IMR-90 (cell line): ENCODE measurements around the gene CDH22. TPM values are rescaled to one million over a fixed set of nuclear protein-coding genes. Genes with fewer than 3 reads are reported as not detected.

Experiments used
- ATAC-seq: fragments of 200-7000 bp; cut with Tn5 transposase; 2 replicates; pipeline ENCODE4 v1.9.1; 2020; ENCODE audit warnings: low read depth, mild to moderate bottlenecking, moderate library complexity
- BruUV-seq: library from RNA; stranded (reverse); fragments of 400-500 nt; replicated peaks from 2 replicates; lab custom pipeline; 2021; lab: Mats Ljungman, UMichigan
- CTCF ChIA-PET: fragments of 300-600 bp; formaldehyde crosslinking; extraction: SDS; loops from one replicate; lab custom pipeline; 2021; ENCODE audit warnings: antibody characterized with exemption; lab: Yijun Ruan, JAX
- POLR2A ChIA-PET: fragments of 300-600 bp; sonication (Branson Sonifier 250); formaldehyde crosslinking; loops from one replicate; lab custom pipeline; 2022; ENCODE audit warnings: antibody characterized with exemption; ENCODE audit not compliant: unreplicated experiment; lab: Charles Lee
- DNase-seq: peaks from one replicate; pipeline ENCODE4 v3.0.0; 2013
- H2AFZ ChIP-seq: replicated peaks from 2 replicates; pipeline ENCODE3; 2013; ENCODE audit warnings: low read length, mild to moderate bottlenecking; ENCODE audit not compliant: poor library complexity
- H2AK5ac ChIP-seq: 2 replicates; pipeline ENCODE4 v1.6.1; 2013; ENCODE audit warnings: low read depth, low read length, inconsistent platforms
- H2AK9ac ChIP-seq: replicated peaks from 2 replicates; pipeline ENCODE3; 2013; ENCODE audit warnings: mild to moderate bottlenecking, low read depth, low read length, moderate library complexity; ENCODE audit not compliant: poor library complexity
- H2BK120ac ChIP-seq: 2 replicates; pipeline ENCODE4 v1.6.1; 2013; ENCODE audit warnings: low read depth, low read length, inconsistent platforms
- H2BK15ac ChIP-seq: 3 replicates; pipeline ENCODE4 v1.6.1; 2013; ENCODE audit warnings: low read depth, low read length, inconsistent platforms
- H2BK20ac ChIP-seq: 2 replicates; pipeline ENCODE4 v1.6.1; 2013; ENCODE audit warnings: low read depth, mild to moderate bottlenecking, inconsistent platforms, low read length, moderate library complexity
- H2BK5ac ChIP-seq: 2 replicates; pipeline ENCODE4 v1.6.1; 2013; ENCODE audit warnings: mild to moderate bottlenecking, low read depth, low read length, inconsistent platforms; ENCODE audit not compliant: poor library complexity, severe bottlenecking
- H3K14ac ChIP-seq: replicated peaks from 2 replicates; pipeline ENCODE4 v1.6.1; 2013; ENCODE audit warnings: low read depth, low read length, inconsistent platforms
- H3K18ac ChIP-seq: 2 replicates; pipeline ENCODE4 v1.6.1; 2013; ENCODE audit warnings: low read depth, low read length, control low read depth
- H3K23ac ChIP-seq: 2 replicates; pipeline ENCODE4 v1.6.1; 2013; ENCODE audit warnings: low read depth, low read length, inconsistent platforms
- H3K27ac ChIP-seq: 2 replicates; pipeline ENCODE4 v1.5.1; 2013; ENCODE audit warnings: mild to moderate bottlenecking, control low read depth, low read length; ENCODE audit not compliant: insufficient read depth
- H3K27me3 ChIP-seq: 2 replicates; pipeline ENCODE4 v1.6.1; 2013; ENCODE audit warnings: low read length; ENCODE audit not compliant: control insufficient read depth, insufficient read depth
- H3K36me3 ChIP-seq: 2 replicates; pipeline ENCODE4 v1.6.1; 2013; ENCODE audit warnings: low read length, mixed read lengths; ENCODE audit not compliant: control insufficient read depth, insufficient read depth
- H3K4ac ChIP-seq: 2 replicates; pipeline ENCODE4 v1.6.1; 2013; ENCODE audit warnings: low read depth, low read length, inconsistent platforms
- H3K4me1 ChIP-seq: 2 replicates; pipeline ENCODE4 v1.6.1; 2013; ENCODE audit warnings: low read length, mixed read lengths; ENCODE audit not compliant: control insufficient read depth, insufficient read depth
- H3K4me2 ChIP-seq: 2 replicates; pipeline ENCODE4 v1.6.1; 2013; ENCODE audit warnings: low read depth, mild to moderate bottlenecking, control low read depth, low read length, moderate library complexity
- H3K4me3 ChIP-seq: 2 replicates; pipeline ENCODE4 v1.5.1; 2013; ENCODE audit warnings: low read depth, mild to moderate bottlenecking, control low read depth, low read length, moderate library complexity; ENCODE audit not compliant: insufficient read depth
- H3K56ac ChIP-seq: 2 replicates; pipeline ENCODE4 v1.6.1; 2013; ENCODE audit warnings: low read length, inconsistent platforms; ENCODE audit not compliant: insufficient read depth; ENCODE audit errors: extremely low read depth
- H3K79me1 ChIP-seq, 2 experiments: 2 replicates each; pipeline ENCODE4 v1.6.1; 2013; ENCODE audit warnings: low read length in 2 of 2, inconsistent platforms in 1 of 2, low read depth in 1 of 2
- H3K9ac ChIP-seq: 2 replicates; pipeline ENCODE4 v1.6.1; 2013; ENCODE audit warnings: low read depth, low read length, control low read depth
- H3K9me1 ChIP-seq: 2 replicates; pipeline ENCODE4 v1.6.1; 2013; ENCODE audit warnings: low read length, inconsistent platforms; ENCODE audit not compliant: insufficient read depth
- H3K9me3 ChIP-seq: 2 replicates; pipeline ENCODE4 v1.6.1; 2013; ENCODE audit warnings: low read length; ENCODE audit not compliant: control insufficient read depth, insufficient read depth
- H4K20me1 ChIP-seq: 2 replicates; pipeline ENCODE4 v1.6.1; 2013; ENCODE audit warnings: low read length, inconsistent platforms; ENCODE audit not compliant: insufficient read depth
- H4K5ac ChIP-seq: 2 replicates; pipeline ENCODE4 v1.6.1; 2013; ENCODE audit warnings: mild to moderate bottlenecking, low read depth, low read length, control low read depth
- H4K8ac ChIP-seq, 2 experiments: 2 replicates each; pipeline ENCODE4 v1.6.1; 2013; ENCODE audit warnings: low read depth in 2 of 2, low read length in 2 of 2, control low read depth in 1 of 2, inconsistent platforms in 1 of 2
- H4K91ac ChIP-seq: 2 replicates; pipeline ENCODE4 v1.6.1; 2013; ENCODE audit warnings: low read depth, low read length, inconsistent platforms; ENCODE audit not compliant: insufficient read depth
- BHLHE40 ChIP-seq: fragments of 150-350 bp; IDR thresholded peaks from 2 replicates; pipeline ENCODE4 v1.6.1; 2016; ENCODE audit warnings: mild to moderate bottlenecking, low read depth, low read length
- CEBPB ChIP-seq: IDR thresholded peaks from 2 replicates; pipeline ENCODE4 v1.6.1; 2012; ENCODE audit warnings: low read depth, low read length, improper control_type of control experiment
- CHD1 ChIP-seq: IDR thresholded peaks from 2 replicates; pipeline ENCODE4 v1.6.1; 2012; ENCODE audit warnings: low read depth, low read length, improper control_type of control experiment
- FOS ChIP-seq: fragments of 150-350 bp; IDR thresholded peaks from 2 replicates; pipeline ENCODE4 v1.6.1; 2016; ENCODE audit warnings: low read depth, low read length
- MAFK ChIP-seq: IDR thresholded peaks from 2 replicates; pipeline ENCODE4 v1.6.1; 2012; ENCODE audit warnings: low read depth, low read length, improper control_type of control experiment
- MXI1 ChIP-seq: IDR thresholded peaks from 2 replicates; pipeline ENCODE4 v1.6.1; 2012; ENCODE audit warnings: low read depth, mild to moderate bottlenecking, low read length, moderate library complexity, borderline replicate concordance
- NFE2L2 ChIP-seq: fragments of 150-350 bp; IDR thresholded peaks from 2 replicates; pipeline ENCODE4 v1.6.1; 2016; ENCODE audit warnings: low read depth, mild to moderate bottlenecking, low read length
- RFX5 ChIP-seq: IDR thresholded peaks from 2 replicates; pipeline ENCODE4 v1.8.0; 2012; ENCODE audit warnings: low read depth, mild to moderate bottlenecking, low read length, moderate library complexity
- SMC3 ChIP-seq: fragments of 150-350 bp; IDR thresholded peaks from 2 replicates; pipeline ENCODE4 v1.6.1; 2016; ENCODE audit warnings: low read depth, mild to moderate bottlenecking, antibody characterized with exemption, low read length, moderate library complexity
- WGBS, 2 experiments: methylation state at CpG; one replicate each; pipeline versions ENCODE4 v1.1.5 to v1.1.7; 2013; ENCODE audit warnings: missing lambda C conversion rate in 2 of 2; ENCODE audit not compliant: insufficient read length in 1 of 2; ENCODE audit errors: extremely low coverage in 2 of 2; 5-methylcytosine and 5-hydroxymethylcytosine counted together
- dilution Hi-C: fragments of 300-500 bp; cut with HindIII; formaldehyde crosslinking; loops from one replicate; pipeline ENCODE4 v1.14.3; 2018; ENCODE audit warnings: low sequenced_read_pairs; ENCODE audit not compliant: unreplicated experiment
- in situ Hi-C: fragments of 300-500 bp; cut with MboI; formaldehyde crosslinking; loops from 3 replicates; pipeline ENCODE4 v1.14.3; 2019; ENCODE audit warnings: low sequenced_read_pairs, inconsistent platforms, mixed read lengths
- intact Hi-C: fragments of 100-400 bp; cut with micrococcal nuclease; formaldehyde crosslinking; loops from 2 replicates; pipeline ENCODE4 v1.10.0; 2022
- polyA plus RNA-seq, 3 experiments: library from polyadenylated mRNA; depleted of rRNA; stranded (reverse); fragments of >200 nt; gene quantifications; 2 replicates each; pipeline ENCODE4 v1.2.3, GENCODE V29; 2012; ENCODE audit warnings: low replicate concordance in 1 of 3
- total RNA-seq: library from RNA; depleted of rRNA; stranded (reverse); fragments of >200 nt; gene quantifications from 2 replicates; pipeline ENCODE4 v1.2.3, GENCODE V29; 2012
- TF ChIP-seq, protein P1 (sequence below): conservative IDR thresholded peaks from 2 replicates; pipeline ENCODE4 v1.5.1; 2012; ENCODE audit warnings: mild to moderate bottlenecking, low read depth, low read length, improper control_type of control experiment
- TF ChIP-seq, protein P2 (sequence below): fragments of 150-350 bp; IDR thresholded peaks from 2 replicates; pipeline ENCODE4 v1.6.1; 2017; ENCODE audit warnings: mild to moderate bottlenecking, antibody characterized with exemption, low read length, low read depth

CDH22 gene
- total and polyA plus RNA-seq, 2 of the 4 experiments (the other 2 are of a cell fraction) = not detected

DNA sequence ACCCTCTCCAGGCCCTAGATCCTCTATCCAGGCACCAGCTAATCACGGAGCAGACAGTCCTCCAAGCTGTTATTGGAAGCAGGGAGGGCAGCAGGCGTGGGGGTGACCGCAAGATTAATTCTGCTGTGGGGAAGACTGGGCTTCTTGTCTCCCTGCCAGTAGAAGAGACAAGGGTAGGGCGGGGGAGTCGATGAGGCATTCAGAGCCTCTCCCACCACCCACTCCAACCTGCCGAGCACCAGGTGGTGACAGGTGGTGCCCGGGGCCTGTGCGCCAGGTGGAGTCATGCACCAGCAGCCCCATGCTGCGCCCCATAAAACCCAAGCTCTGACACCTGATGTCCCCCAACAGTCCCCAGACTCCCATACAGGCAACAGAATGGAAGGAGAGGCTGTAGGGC lies 89.6 kb downstream of the CDH22 start:
- CTCF ChIA-PET = no interaction called here

More for the DNA sequence above, 89.6 kb downstream of the CDH22 start:
- no peak for TF ChIP-seq BHLHE40
- no peak for TF ChIP-seq MAFK
- TF ChIP-seq SMC3 = no peak
- no peak for TF ChIP-seq CEBPB
- TF ChIP-seq, protein P1, sequence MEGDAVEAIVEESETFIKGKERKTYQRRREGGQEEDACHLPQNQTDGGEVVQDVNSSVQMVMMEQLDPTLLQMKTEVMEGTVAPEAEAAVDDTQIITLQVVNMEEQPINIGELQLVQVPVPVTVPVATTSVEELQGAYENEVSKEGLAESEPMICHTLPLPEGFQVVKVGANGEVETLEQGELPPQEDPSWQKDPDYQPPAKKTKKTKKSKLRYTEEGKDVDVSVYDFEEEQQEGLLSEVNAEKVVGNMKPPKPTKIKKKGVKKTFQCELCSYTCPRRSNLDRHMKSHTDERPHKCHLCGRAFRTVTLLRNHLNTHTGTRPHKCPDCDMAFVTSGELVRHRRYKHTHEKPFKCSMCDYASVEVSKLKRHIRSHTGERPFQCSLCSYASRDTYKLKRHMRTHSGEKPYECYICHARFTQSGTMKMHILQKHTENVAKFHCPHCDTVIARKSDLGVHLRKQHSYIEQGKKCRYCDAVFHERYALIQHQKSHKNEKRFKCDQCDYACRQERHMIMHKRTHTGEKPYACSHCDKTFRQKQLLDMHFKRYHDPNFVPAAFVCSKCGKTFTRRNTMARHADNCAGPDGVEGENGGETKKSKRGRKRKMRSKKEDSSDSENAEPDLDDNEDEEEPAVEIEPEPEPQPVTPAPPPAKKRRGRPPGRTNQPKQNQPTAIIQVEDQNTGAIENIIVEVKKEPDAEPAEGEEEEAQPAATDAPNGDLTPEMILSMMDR = no peak
- TF ChIP-seq, protein P2, sequence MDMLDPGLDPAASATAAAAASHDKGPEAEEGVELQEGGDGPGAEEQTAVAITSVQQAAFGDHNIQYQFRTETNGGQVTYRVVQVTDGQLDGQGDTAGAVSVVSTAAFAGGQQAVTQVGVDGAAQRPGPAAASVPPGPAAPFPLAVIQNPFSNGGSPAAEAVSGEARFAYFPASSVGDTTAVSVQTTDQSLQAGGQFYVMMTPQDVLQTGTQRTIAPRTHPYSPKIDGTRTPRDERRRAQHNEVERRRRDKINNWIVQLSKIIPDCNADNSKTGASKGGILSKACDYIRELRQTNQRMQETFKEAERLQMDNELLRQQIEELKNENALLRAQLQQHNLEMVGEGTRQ = no peak
- TF ChIP-seq CHD1 = no peak
- TF ChIP-seq MXI1 = no peak
- TF ChIP-seq RFX5 = no peak
- TF ChIP-seq NFE2L2 = no peak
- no peak for TF ChIP-seq FOS
- Histone ChIP-seq H3K36me3 (no peaks in the 10 kb centered on the region), H3K4ac (no peak overlapping the region), H3K9me1 (no peaks in the 10 kb centered on the region), H2AK9ac (no peak overlapping the region), H3K27me3 (peaks cover 11% of the 10 kb centered on the region), H2BK20ac (no peak overlapping the region), H4K91ac (no peak overlapping the region), H3K4me3 (no peak overlapping the region), H2BK120ac (no peak overlapping the region), H4K5ac (no peak overlapping the region), H3K79me1 (no peaks in the 10 kb centered on the region), H2AK5ac (no peak overlapping the region), H2BK5ac (no peak overlapping the region), H3K9me3 (no peaks in the 10 kb centered on the region), H2BK15ac (no peak overlapping the region), H3K23ac (no peak overlapping the region), H3K9ac (no peak overlapping the region), H3K4me2 (no peak overlapping the region), H4K20me1 (no peaks in the 10 kb centered on the region), H2AFZ (no peak overlapping the region), H3K4me1 (no peaks in the 10 kb centered on the region), H3K56ac (no peak overlapping the region), H3K18ac (no peak overlapping the region), H3K14ac (no peak overlapping the region), H4K8ac (no peak overlapping the region), H3K27ac (no peak overlapping the region)
- intact Hi-C loops = no loop called here
- in situ Hi-C loops = no loop called here
- BruUV-seq = no TSS peak
- dilution Hi-C loops = no loop called here
- DNase-seq (no peak), ATAC-seq (no peak)
- WGBS, 2 experiments = no CpG with 5 or more reads among the region's 9 CpGs
- POLR2A ChIA-PET = no interaction called here
